Cortex of kidney (tissue), 1 donor: ENCODE data around the gene ACAP1.
A peak's percentile ranks its signal among the peaks of the same experiment; 100 is the strongest.
"Not testable (repeated sequence)": the region's sequence is repeated elsewhere in the genome, so short reads cannot be mapped to it uniquely, and the experiment has no call there.

Source experiments
- DNase-seq: peaks from one replicate; lab custom pipeline; 2025; lab: John Stamatoyannopoulos, UW

The ACAP1 gene

GRCh38 chr17:7329997-7330637, 6.2 kb upstream of the ACAP1 start:
- DNase-seq: no peak

- no peak for DNase-seq
These were observed 5.7 kb upstream of the ACAP1 start for GRCh38 chr17:7330638-7331015.

GRCh38 chr17:7332111-7332510, 4.2 kb upstream of the ACAP1 start:
- DNase-seq: no peak

- not testable (repeated sequence) for DNase-seq
These were observed 3.7 kb upstream of the ACAP1 start for GRCh38 chr17:7332600-7333069.

- DNase-seq: no peak
These were observed 1.3 kb upstream of the ACAP1 start for GRCh38 chr17:7334938-7335538.

- DNase-seq: not testable (repeated sequence)
These were observed 564 bp upstream of the ACAP1 start for GRCh38 chr17:7335765-7336164.

- DNase-seq: not testable (repeated sequence)
These were observed 1.3 kb downstream of the ACAP1 start for GRCh38 chr17:7337600-7337999.

- DNase-seq: no peak
These were observed 3.9 kb downstream of the ACAP1 start for GRCh38 chr17:7340179-7340578.

GRCh38 chr17:7341842-7342241, 5.5 kb downstream of the ACAP1 start:
- no peak for DNase-seq

GRCh38 chr17:7343250-7343649, 6.9 kb downstream of the ACAP1 start:
- no peak for DNase-seq

- no peak for DNase-seq
These were observed 10.7 kb downstream of the ACAP1 start for GRCh38 chr17:7346761-7347614.

GRCh38 chr17:7347630-7348477, 11.5 kb downstream of the ACAP1 start:
- DNase-seq: no peak

GRCh38 chr17:7348478-7349242, 12.3 kb downstream of the ACAP1 start:
- no peak for DNase-seq

- peak; percentile 27 for DNase-seq
These were observed 15.6 kb downstream of the ACAP1 start, which contains the start of gene KCTD11 for GRCh38 chr17:7351665-7352502. KCTD11 (plus strand) TSS chr17:7352162.

GRCh38 chr17:7352503-7352889, 16.2 kb downstream of the ACAP1 start:
- no peak for DNase-seq

- no peak for DNase-seq
These were observed 16.7 kb downstream of the ACAP1 start for GRCh38 chr17:7352910-7353635.

- DNase-seq: no peak
These were observed 18.0 kb downstream of the ACAP1 start for GRCh38 chr17:7354262-7354843.

- DNase-seq: no peak
These were observed 18.7 kb downstream of the ACAP1 start, which contains the start of gene TMEM95 for GRCh38 chr17:7355053-7355452. TMEM95 (plus strand) TSS chr17:7355156; CDS start chr17:7355205, 49 bp downstream.

- no peak for DNase-seq
These were observed 19.2 kb downstream of the ACAP1 start for GRCh38 chr17:7355573-7355972.
